Measurements from ENCODE around the gene NXNL1. TPM values are rescaled to one million over a fixed set of nuclear protein-coding genes. Genes with fewer than 3 reads are reported as not detected.

Gene NXNL1
- total RNA-seq, 2 experiments from 2014 or later: not detected

DNA sequence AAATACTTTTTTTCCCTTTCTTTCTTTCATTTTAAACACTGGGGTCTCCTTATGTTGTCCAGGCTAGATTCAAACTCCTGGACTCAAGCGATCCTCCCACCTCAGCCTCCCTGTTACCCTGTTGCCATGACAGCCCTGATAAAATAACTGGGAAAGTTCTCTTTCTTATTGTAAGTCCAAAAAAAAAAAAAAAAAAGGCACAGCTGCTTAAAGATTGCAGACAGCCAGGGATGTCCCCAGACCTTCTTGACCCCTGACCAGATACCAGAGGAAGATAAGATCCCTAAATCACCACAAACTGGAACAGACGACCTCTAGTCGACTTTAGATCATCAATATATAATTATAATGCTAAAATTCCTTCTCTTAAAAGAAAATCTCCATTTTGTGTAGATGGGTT lies 42.0 kb downstream of the NXNL1 start:
- CTCF ChIA-PET (ENCODE audit: unreplicated experiment): no interaction called here
- no peaks in the 10 kb centered on the region for H3K9me2 ChIP-seq (ENCODE audit: insufficient read depth, low read length)
- intact Hi-C loops (cut with micrococcal nuclease; ENCODE audit: unreplicated experiment): no loop called here
- H3K36me3 ChIP-seq (ENCODE audit: insufficient read depth, low read length): peaks cover 26% of the 10 kb centered on the region
- peaks cover 19% of the 10 kb centered on the region for H3K4me1 ChIP-seq (ENCODE audit: insufficient read depth, low read length, poor library complexity, severe bottlenecking)
- POLR2A ChIA-PET: interaction anchor here (1.0 to 2.1 kb wide), 3 partner anchors 13 to 83 kb away, joined by 3 to 13 read pairs (median 3); partner anchors contain the start of gene BST2
- no peak for DNase-seq (ENCODE audit: low spot score)
- H3K4me2 ChIP-seq (ENCODE audit: low read length): peak overlapping the region; percentile 82
- peak overlapping the region; percentile 74 for H3K4me3 ChIP-seq (ENCODE audit: low read depth, low read length, poor library complexity, severe bottlenecking)
- H3K27ac ChIP-seq (ENCODE audit: low read depth, low read length, poor library complexity, severe bottlenecking): peak overlapping the region; percentile 68
- H2AFZ ChIP-seq (ENCODE audit: low read length): no peak overlapping the region
- no peaks in the 10 kb centered on the region for H4K20me1 ChIP-seq (ENCODE audit: insufficient read depth, low read length)
- BruUV-seq (replicated peaks): no TSS peak
- peaks cover 6% of the 10 kb centered on the region; the same call in 1 of the 2 replicates for H3K79me2 ChIP-seq (ENCODE audit: insufficient read depth, low read depth, low read length)
- TF ChIP-seq, protein P1, sequence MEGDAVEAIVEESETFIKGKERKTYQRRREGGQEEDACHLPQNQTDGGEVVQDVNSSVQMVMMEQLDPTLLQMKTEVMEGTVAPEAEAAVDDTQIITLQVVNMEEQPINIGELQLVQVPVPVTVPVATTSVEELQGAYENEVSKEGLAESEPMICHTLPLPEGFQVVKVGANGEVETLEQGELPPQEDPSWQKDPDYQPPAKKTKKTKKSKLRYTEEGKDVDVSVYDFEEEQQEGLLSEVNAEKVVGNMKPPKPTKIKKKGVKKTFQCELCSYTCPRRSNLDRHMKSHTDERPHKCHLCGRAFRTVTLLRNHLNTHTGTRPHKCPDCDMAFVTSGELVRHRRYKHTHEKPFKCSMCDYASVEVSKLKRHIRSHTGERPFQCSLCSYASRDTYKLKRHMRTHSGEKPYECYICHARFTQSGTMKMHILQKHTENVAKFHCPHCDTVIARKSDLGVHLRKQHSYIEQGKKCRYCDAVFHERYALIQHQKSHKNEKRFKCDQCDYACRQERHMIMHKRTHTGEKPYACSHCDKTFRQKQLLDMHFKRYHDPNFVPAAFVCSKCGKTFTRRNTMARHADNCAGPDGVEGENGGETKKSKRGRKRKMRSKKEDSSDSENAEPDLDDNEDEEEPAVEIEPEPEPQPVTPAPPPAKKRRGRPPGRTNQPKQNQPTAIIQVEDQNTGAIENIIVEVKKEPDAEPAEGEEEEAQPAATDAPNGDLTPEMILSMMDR (conservative IDR thresholded peaks at IDR 0.05; ENCODE audit: low read length): no peak
- no peak for TF ChIP-seq EZH2phosphoT487 (IDR thresholded peaks at IDR 0.05; ENCODE audit: borderline replicate concordance, low read depth, low read length)
- no peaks in the 10 kb centered on the region for H3K9me3 ChIP-seq (ENCODE audit: low read length)

DNA sequence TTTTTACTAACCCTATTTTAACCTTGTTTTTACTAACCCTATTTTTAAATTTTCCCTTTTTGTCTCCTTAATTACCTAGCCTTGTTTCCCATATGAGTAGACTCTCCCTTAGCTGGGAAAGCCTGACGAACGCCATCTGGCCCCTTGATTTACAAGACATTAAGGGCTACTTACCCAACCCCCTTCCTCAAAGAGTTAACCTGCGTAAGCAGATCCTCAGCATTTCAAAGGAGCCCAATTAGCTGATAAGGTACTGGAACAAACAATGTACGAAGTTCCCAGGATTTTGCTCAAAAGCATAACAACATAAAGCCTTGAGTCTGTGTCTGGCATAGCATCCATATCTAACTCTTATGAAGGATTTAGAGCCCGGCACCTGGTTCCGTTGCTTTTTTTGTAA lies 45.6 kb downstream of the NXNL1 start:
- CTCF ChIA-PET (ENCODE audit: unreplicated experiment): no interaction called here
- peaks cover 40% of the 10 kb centered on the region for H3K4me1 ChIP-seq (ENCODE audit: insufficient read depth, low read length, poor library complexity, severe bottlenecking)
- H3K27ac ChIP-seq (ENCODE audit: low read depth, low read length, poor library complexity, severe bottlenecking): no peak overlapping the region
- intact Hi-C loops (cut with micrococcal nuclease; ENCODE audit: unreplicated experiment): no loop called here
- H3K9me3 ChIP-seq (ENCODE audit: low read length): no peaks in the 10 kb centered on the region
- H3K4me3 ChIP-seq (ENCODE audit: low read depth, low read length, poor library complexity, severe bottlenecking): no peak overlapping the region
- DNase-seq (ENCODE audit: low spot score): no peak
- no peak overlapping the region for H2AFZ ChIP-seq (ENCODE audit: low read length)
- POLR2A ChIA-PET: interaction anchor here (0.6 kb wide), 1 partner anchor 19 kb away, joined by 3 read pairs; no protein-coding TSS in a partner anchor
- peaks cover 54% of the 10 kb centered on the region for H3K36me3 ChIP-seq (ENCODE audit: insufficient read depth, low read length)
- no peaks in the 10 kb centered on the region for H3K9me2 ChIP-seq (ENCODE audit: insufficient read depth, low read length)
- BruUV-seq (replicated peaks): TSS peak; percentile 73
- no peak overlapping the region for H3K4me2 ChIP-seq (ENCODE audit: low read length)
- H4K20me1 ChIP-seq (ENCODE audit: insufficient read depth, low read length): no peaks in the 10 kb centered on the region
- no peak for TF ChIP-seq EZH2phosphoT487 (IDR thresholded peaks at IDR 0.05; ENCODE audit: borderline replicate concordance, low read depth, low read length)
- peaks cover 15% of the 10 kb centered on the region; the same call in 1 of the 2 replicates for H3K79me2 ChIP-seq (ENCODE audit: insufficient read depth, low read depth, low read length)

DNA sequence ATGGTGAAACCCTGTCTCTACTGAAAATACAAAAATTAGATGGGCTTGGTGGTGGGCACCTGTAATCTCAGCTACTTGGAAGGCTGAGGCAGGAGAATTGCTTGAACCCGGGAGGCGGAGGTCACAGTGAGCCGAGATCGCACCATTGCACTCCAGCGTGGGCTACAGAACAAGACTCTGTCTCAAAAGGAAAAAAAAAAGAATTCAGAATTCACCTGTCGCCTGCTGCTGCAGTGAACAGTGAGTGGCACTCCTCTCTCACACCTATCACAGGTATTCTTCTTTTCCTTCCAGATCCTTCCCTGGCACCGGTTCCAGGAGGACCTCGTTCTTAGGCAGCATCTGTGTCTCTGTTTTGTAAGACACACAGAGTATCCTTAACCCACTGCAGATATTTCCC lies 46.6 kb downstream of the NXNL1 start:
- Histone ChIP-seq H3K4me1 (ENCODE audit: insufficient read depth, low read length, poor library complexity, severe bottlenecking) (peaks cover 44% of the 10 kb centered on the region), H3K9me3 (ENCODE audit: low read length) (no peaks in the 10 kb centered on the region), H3K4me2 (ENCODE audit: low read length) (no peak overlapping the region), H4K20me1 (ENCODE audit: insufficient read depth, low read length) (no peaks in the 10 kb centered on the region), H3K79me2 (ENCODE audit: insufficient read depth, low read depth, low read length) (peaks cover 24% of the 10 kb centered on the region), H3K4me3 (ENCODE audit: low read depth, low read length, poor library complexity, severe bottlenecking) (no peak overlapping the region), H3K36me3 (ENCODE audit: insufficient read depth, low read length) (peaks cover 59% of the 10 kb centered on the region), H3K9me2 (ENCODE audit: insufficient read depth, low read length) (no peaks in the 10 kb centered on the region), H2AFZ (ENCODE audit: low read length) (no peak overlapping the region), H3K27ac (ENCODE audit: low read depth, low read length, poor library complexity, severe bottlenecking) (peak overlapping the region; percentile 85)
- BruUV-seq (replicated peaks): no TSS peak
- intact Hi-C loops (cut with micrococcal nuclease; ENCODE audit: unreplicated experiment): no loop called here
- CTCF ChIA-PET (ENCODE audit: unreplicated experiment): no interaction called here
- POLR2A ChIA-PET: interaction anchor here (1.1 kb wide), 1 partner anchor 15 kb away, joined by 3 read pairs; no protein-coding TSS in a partner anchor
- DNase-seq (ENCODE audit: low spot score): no peak
- TF ChIP-seq, protein P1 (conservative IDR thresholded peaks at IDR 0.05; ENCODE audit: low read length): no peak
- no peak for TF ChIP-seq EZH2phosphoT487 (IDR thresholded peaks at IDR 0.05; ENCODE audit: borderline replicate concordance, low read depth, low read length)

Data from OCI-LY7 (cell line).